Gastroesophageal sphincter (tissue), 3 donors: Measurements from ENCODE around the gene MSX1.

Experiments
- POLR2A ChIP-seq, 2 donors: fragments of 450-650 bp; IDR thresholded peaks; one replicate each; pipeline ENCODE4 v1.6.1; 2017; ENCODE audit warnings: antibody characterized with exemption in 2 of 2, mild to moderate bottlenecking in 2 of 2, moderate library complexity in 1 of 2
- TF ChIP-seq, protein P1 (sequence below), 4 experiments: fragments of 200-600 bp in 2 of 4; fragments of 450-650 bp in 2 of 4; sonication (generic) in 1 of 4; IDR thresholded peaks; one replicate each; pipeline ENCODE4 v1.5.1; 2017 to 2019; ENCODE audit warnings: antibody characterized with exemption in 4 of 4, mild to moderate bottlenecking in 2 of 4, moderate library complexity in 2 of 4

DNA sequence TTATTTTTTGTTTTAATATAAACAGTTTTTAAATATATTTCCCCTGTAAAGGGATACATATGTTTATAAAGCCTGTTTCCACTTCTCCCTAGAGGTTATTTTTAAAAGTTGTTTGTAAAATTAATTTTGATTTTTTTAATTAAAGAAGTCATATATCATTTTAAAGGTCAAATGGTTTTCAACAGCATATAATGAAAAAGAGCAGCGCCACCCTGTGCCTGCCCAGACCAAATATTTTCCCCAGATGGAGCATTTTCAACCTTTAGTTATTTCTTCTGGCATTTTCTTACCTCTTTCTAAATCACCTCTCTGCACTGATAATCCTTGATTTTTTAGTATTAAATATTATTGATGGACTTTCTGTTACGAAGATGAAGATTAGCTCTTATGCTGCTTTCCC is 21.0 kb downstream of the MSX1 start:
- TF ChIP-seq, protein P1, sequence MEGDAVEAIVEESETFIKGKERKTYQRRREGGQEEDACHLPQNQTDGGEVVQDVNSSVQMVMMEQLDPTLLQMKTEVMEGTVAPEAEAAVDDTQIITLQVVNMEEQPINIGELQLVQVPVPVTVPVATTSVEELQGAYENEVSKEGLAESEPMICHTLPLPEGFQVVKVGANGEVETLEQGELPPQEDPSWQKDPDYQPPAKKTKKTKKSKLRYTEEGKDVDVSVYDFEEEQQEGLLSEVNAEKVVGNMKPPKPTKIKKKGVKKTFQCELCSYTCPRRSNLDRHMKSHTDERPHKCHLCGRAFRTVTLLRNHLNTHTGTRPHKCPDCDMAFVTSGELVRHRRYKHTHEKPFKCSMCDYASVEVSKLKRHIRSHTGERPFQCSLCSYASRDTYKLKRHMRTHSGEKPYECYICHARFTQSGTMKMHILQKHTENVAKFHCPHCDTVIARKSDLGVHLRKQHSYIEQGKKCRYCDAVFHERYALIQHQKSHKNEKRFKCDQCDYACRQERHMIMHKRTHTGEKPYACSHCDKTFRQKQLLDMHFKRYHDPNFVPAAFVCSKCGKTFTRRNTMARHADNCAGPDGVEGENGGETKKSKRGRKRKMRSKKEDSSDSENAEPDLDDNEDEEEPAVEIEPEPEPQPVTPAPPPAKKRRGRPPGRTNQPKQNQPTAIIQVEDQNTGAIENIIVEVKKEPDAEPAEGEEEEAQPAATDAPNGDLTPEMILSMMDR (IDR thresholded peaks at IDR 0.05): peak in 1 of 4 experiments; percentile 36
- TF ChIP-seq POLR2A (IDR thresholded peaks at IDR 0.05): no peak
